ENCODE results near the gene FAM219B. TPM values are rescaled to one million over a fixed set of nuclear protein-coding genes. Genes with fewer than 3 reads are reported as not detected.

FAM219B gene
- total and polyA plus RNA-seq, 2 donors = 25.5 to 28.0 TPM

DNA sequence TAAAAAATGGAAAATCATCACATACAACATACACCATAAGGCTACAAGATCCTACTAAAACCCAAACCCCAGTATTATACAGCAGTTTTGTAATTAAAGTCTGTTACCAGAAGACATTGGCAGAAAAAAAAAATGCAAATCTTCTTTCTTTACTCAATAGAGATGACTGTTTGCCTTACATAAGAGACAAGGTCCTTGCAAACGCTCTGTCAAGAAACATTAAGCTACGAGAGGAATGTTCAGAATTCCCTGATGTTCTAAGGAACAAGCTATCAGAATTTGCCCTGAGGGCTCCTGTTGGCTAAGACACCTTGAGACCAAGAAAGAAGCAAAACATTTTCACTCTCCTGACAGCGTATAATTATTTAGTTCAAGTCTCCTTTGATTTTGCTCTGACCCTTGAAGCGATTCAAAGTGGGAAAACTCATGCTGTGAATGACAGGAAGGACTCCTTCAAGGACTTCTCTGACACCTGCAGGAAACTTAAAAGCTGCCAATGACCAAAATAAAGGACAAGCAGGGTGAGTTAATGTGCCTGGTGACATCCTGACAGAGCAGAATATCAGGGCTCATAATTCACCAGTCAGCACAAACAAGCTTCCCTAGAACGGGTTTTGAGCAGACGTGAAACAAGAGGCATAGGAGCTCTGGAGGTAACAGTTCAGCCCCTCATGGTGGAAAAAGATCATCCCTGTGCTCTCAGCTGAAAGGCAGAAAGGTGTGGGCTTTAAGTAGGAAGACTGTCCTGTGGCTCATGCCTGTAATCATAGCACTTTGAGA is 36.0 kb downstream of the FAM219B start:
- no peaks in the 10 kb centered on the region for H3K27me3 ChIP-seq (ENCODE audit: control insufficient read depth in 2 of 2, insufficient read depth in 1 of 2, low read length in 1 of 2)
- H3K9me3 ChIP-seq (ENCODE audit: control insufficient read depth in 2 of 2, insufficient read depth in 1 of 2, low read length in 1 of 2) = peaks cover 2 to 5% of the 10 kb centered on the region in 2 donors
- DNase-seq (ENCODE audit: low read depth in 6 of 9, low spot score in 9 of 9) = no peak
- peaks cover 13 to 17% of the 10 kb centered on the region in 2 donors for H3K36me3 ChIP-seq (ENCODE audit: control insufficient read depth in 2 of 2, insufficient read depth in 2 of 2, low read length in 1 of 2)
- H3K27ac ChIP-seq (ENCODE audit: low read depth in 1 of 2, low read length in 1 of 2) = peak overlapping the region in 1 of 2 donors; percentile 42
- 19% methylated on average over 6 of the region's 6 CpGs for WGBS
- peaks cover 29 to 46% of the 10 kb centered on the region in 2 donors for H3K4me1 ChIP-seq (ENCODE audit: control insufficient read depth in 2 of 2, insufficient read depth in 2 of 2, low read length in 2 of 2)
- H3K4me3 ChIP-seq (ENCODE audit: low read length in 2 of 2) = peak overlapping the region in 1 of 2 donors; percentile 7

DNA sequence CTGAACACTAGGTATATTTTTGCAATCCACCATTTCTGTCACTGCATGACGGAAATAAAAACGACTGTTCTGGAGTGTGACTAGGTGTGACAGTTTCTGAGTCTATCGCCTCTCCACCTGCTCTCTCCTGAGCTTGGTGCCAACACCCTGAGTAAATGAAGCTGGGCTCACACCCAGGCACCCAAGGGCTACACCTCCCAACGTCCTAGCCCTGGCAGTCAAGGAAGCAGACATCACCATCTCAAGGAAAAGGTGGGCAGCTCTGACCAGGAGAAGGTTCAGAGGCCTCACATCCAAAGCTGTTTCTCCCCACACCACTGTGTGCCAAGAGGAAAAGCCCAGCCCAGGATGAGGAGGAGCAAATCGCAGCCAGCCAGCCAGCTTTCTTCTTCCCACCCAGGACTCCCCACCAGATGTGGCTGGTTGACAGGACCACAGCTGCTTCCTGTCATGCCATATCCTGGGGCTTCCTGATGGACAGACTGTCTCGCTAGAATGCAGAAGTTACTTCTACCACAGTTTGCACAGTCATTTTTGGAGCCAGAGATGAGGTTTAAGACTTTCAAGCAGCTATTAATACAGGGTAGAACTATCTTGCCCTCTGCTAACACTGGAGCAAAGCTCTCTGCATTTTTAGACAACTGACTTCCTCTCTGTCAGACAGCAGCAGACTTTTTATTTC is 36.8 kb downstream of the FAM219B start:
- Histone ChIP-seq H3K27ac (ENCODE audit: low read depth in 1 of 2, low read length in 1 of 2) (peak overlapping the region; percentile 46 to 48), H3K4me1 (ENCODE audit: control insufficient read depth in 2 of 2, insufficient read depth in 2 of 2, low read length in 2 of 2) (peaks cover 29 to 46% of the 10 kb centered on the region in 2 donors), H3K9me3 (ENCODE audit: control insufficient read depth in 2 of 2, insufficient read depth in 1 of 2, low read length in 1 of 2) (peaks cover 2 to 5% of the 10 kb centered on the region in 2 donors), H3K36me3 (ENCODE audit: control insufficient read depth in 2 of 2, insufficient read depth in 2 of 2, low read length in 1 of 2) (peaks cover 13 to 17% of the 10 kb centered on the region in 2 donors), H3K4me3 (ENCODE audit: low read length in 2 of 2) (no peak overlapping the region), H3K27me3 (ENCODE audit: control insufficient read depth in 2 of 2, insufficient read depth in 1 of 2, low read length in 1 of 2) (no peaks in the 10 kb centered on the region)
- DNase-seq (ENCODE audit: low read depth in 6 of 9, low spot score in 9 of 9) = peak in 1 of 9 donors; percentile 47
- WGBS = 17% methylated on average over 6 of the region's 6 CpGs

DNA sequence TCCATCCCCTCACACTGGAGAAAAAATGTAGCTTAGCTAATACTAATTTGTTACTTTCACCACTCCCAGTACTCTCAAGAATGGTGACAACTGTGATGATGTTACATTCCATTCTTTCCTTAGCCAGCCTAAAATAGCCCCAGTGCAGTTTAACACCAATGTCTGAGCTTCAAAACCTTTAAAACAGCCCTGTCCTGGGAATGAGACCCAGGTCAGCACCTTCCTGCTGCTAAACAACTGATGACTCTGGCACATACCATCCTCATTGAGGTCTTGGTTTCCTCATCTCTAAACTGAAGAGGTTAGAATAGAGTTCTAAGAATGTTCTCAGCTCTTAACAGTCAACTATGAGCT is 37.3 kb downstream of the FAM219B start:
- H3K27ac ChIP-seq (ENCODE audit: low read depth in 1 of 2, low read length in 1 of 2) = peak overlapping the region in 1 of 2 donors; percentile 46
- peaks cover 2 to 5% of the 10 kb centered on the region in 2 donors for H3K9me3 ChIP-seq (ENCODE audit: control insufficient read depth in 2 of 2, insufficient read depth in 1 of 2, low read length in 1 of 2)
- H3K4me1 ChIP-seq (ENCODE audit: control insufficient read depth in 2 of 2, insufficient read depth in 2 of 2, low read length in 2 of 2) = peaks cover 29 to 46% of the 10 kb centered on the region in 2 donors
- H3K27me3 ChIP-seq (ENCODE audit: control insufficient read depth in 2 of 2, insufficient read depth in 1 of 2, low read length in 1 of 2) = no peaks in the 10 kb centered on the region
- peaks cover 16 to 17% of the 10 kb centered on the region in 2 donors for H3K36me3 ChIP-seq (ENCODE audit: control insufficient read depth in 2 of 2, insufficient read depth in 2 of 2, low read length in 1 of 2)
- DNase-seq (ENCODE audit: low read depth in 6 of 9, low spot score in 9 of 9) = no peak
- H3K4me3 ChIP-seq (ENCODE audit: low read length in 2 of 2) = no peak overlapping the region

DNA sequence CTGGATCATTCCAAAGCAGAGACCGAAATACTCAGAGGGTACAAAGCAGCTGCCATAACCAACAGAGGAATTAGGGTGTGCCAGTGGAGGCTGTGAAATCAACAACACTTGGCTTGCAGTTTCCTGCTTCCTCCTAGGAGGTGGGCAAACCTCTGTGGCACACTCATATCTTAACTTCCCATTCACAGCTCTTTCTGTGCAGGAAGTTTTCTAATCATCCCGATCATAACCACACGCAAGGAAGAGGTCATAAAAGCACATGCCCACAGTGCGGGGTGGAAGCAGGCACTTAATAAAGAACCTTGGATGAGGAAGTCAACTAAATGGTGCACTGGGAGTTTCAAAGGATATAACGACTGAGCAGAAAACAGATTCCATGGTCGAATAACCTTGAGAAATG is 38.6 kb downstream of the FAM219B start:
- H3K27me3 ChIP-seq (ENCODE audit: control insufficient read depth in 2 of 2, insufficient read depth in 1 of 2, low read length in 1 of 2) = no peaks in the 10 kb centered on the region
- peak in 1 of 9 donors; percentile 19 for DNase-seq (ENCODE audit: low read depth in 6 of 9, low spot score in 9 of 9)
- WGBS = 26% methylated on average over 6 of the region's 6 CpGs
- peaks cover 17% of the 10 kb centered on the region in 2 donors for H3K36me3 ChIP-seq (ENCODE audit: control insufficient read depth in 2 of 2, insufficient read depth in 2 of 2, low read length in 1 of 2)
- peaks cover 2 to 5% of the 10 kb centered on the region in 2 donors for H3K9me3 ChIP-seq (ENCODE audit: control insufficient read depth in 2 of 2, insufficient read depth in 1 of 2, low read length in 1 of 2)
- peak overlapping the region in 1 of 2 donors; percentile 7 for H3K27ac ChIP-seq (ENCODE audit: low read depth in 1 of 2, low read length in 1 of 2)
- no peak overlapping the region for H3K4me3 ChIP-seq (ENCODE audit: low read length in 2 of 2)
- H3K4me1 ChIP-seq (ENCODE audit: control insufficient read depth in 2 of 2, insufficient read depth in 2 of 2, low read length in 2 of 2) = peaks cover 29 to 40% of the 10 kb centered on the region in 2 donors

DNA sequence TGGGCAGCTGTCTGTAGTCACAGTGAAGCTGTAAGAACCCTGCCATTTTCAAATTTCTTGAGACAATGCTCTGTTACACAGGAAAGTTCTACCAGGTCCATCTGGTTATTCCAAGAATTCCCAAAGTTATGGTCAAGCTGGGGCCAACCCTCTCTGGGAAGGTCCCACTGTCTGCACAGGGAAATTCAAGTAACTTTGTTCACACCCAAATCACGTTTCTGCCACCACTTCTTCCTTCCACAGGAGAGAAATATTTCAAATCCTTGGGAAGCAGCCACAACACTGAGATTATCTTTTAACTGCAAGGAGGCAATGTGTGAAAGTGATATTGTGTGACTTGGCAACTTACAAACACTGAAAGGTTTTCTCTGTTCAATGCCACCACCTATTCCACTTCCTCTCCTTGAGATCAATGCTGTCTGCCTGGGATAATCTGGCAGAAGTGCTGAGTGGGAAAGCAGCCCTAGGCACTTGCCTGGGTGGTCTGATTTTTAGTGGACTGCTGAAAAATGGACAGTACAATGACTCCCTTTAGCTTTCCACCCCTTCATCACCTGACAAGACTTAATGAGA is 39.1 kb downstream of the FAM219B start:
- 90% methylated on average over 1 of the region's 1 CpG for WGBS
- H3K27ac ChIP-seq (ENCODE audit: low read depth in 1 of 2, low read length in 1 of 2) = peak overlapping the region in 1 of 2 donors; percentile 7
- H3K4me3 ChIP-seq (ENCODE audit: low read length in 2 of 2) = no peak overlapping the region
- peaks cover 29 to 39% of the 10 kb centered on the region in 2 donors for H3K4me1 ChIP-seq (ENCODE audit: control insufficient read depth in 2 of 2, insufficient read depth in 2 of 2, low read length in 2 of 2)
- DNase-seq (ENCODE audit: low read depth in 6 of 9, low spot score in 9 of 9) = no peak
- H3K36me3 ChIP-seq (ENCODE audit: control insufficient read depth in 2 of 2, insufficient read depth in 2 of 2, low read length in 1 of 2) = peaks cover 17% of the 10 kb centered on the region in 2 donors
- no peaks in the 10 kb centered on the region for H3K27me3 ChIP-seq (ENCODE audit: control insufficient read depth in 2 of 2, insufficient read depth in 1 of 2, low read length in 1 of 2)
- peaks cover 2 to 5% of the 10 kb centered on the region in 2 donors for H3K9me3 ChIP-seq (ENCODE audit: control insufficient read depth in 2 of 2, insufficient read depth in 1 of 2, low read length in 1 of 2)

DNA sequence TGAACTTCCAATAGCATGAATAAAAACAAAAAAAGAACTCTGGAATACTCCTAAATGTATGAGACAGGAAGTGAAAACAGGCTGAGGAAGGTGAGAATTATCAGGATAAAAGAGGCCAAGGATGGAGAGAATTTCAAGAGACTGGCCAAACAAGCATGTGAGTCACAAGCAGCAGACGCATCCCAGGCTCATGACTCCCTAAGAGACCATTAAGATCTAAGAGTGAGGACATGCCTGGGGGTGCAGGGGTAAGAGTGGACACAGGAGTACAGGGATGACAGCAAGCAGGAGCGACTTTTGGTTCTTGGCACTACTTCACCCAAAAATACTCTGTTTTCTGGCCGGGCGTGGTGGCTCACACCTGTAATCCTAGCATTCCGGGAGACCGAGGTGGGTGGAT is 40.6 kb downstream of the FAM219B start:
- Histone ChIP-seq H3K9me3 (ENCODE audit: control insufficient read depth in 2 of 2, insufficient read depth in 1 of 2, low read length in 1 of 2) (peaks cover 2 to 5% of the 10 kb centered on the region in 2 donors), H3K4me1 (ENCODE audit: control insufficient read depth in 2 of 2, insufficient read depth in 2 of 2, low read length in 2 of 2) (peaks cover 23 to 27% of the 10 kb centered on the region in 2 donors), H3K27ac (ENCODE audit: low read depth in 1 of 2, low read length in 1 of 2) (no peak overlapping the region), H3K36me3 (ENCODE audit: control insufficient read depth in 2 of 2, insufficient read depth in 2 of 2, low read length in 1 of 2) (peaks cover 17 to 18% of the 10 kb centered on the region in 2 donors), H3K4me3 (ENCODE audit: low read length in 2 of 2) (no peak overlapping the region), H3K27me3 (ENCODE audit: control insufficient read depth in 2 of 2, insufficient read depth in 1 of 2, low read length in 1 of 2) (no peaks in the 10 kb centered on the region)
- no peak for DNase-seq (ENCODE audit: low read depth in 6 of 9, low spot score in 9 of 9)
- WGBS = 95% methylated on average over 6 of the region's 6 CpGs

DNA sequence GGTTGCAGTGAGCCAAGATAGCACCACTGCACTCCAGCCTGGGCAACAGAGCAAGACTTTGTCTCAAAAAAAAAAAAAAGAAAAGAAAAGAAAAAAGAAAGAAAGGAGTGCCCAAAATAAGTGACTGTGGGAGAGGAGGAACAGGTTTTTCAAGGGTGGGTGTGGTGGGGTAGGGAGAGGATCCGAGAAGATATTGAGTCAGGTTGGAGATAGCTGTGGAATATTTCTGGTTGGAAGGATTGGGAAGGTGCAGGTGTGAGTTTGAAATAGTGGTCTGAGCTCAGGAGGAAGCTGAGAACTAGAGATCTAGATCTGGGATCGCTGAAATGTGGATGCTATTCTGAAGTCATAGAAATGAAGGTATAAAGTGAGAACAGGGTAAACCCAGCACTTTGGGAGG is 41.3 kb downstream of the FAM219B start:
- WGBS = 88% methylated on average over 2 of the region's 2 CpGs
- peaks cover 16 to 20% of the 10 kb centered on the region in 2 donors for H3K4me1 ChIP-seq (ENCODE audit: control insufficient read depth in 2 of 2, insufficient read depth in 2 of 2, low read length in 2 of 2)

DNA sequence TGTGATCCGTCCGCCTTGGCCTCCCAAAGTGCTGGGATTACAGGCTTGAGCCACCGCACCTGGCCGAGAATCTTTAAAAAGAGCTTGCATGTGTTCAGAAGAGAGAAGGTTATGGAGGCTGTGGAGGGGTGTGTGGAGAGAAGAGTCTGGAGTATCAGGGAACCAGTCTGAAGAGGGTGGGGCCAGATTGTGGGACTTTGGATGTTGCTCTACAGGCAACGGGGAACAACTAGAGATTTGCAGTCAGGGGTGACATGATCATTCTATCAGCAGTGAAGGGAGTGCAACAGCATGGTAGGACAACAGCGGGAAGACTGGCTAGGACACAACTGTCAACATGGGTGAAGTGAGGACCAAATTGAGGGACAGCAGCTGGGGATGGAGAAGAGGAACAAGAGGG is 42.4 kb downstream of the FAM219B start:
- no peak for DNase-seq (ENCODE audit: low read depth in 6 of 9, low spot score in 9 of 9)
- Histone ChIP-seq H3K27ac (ENCODE audit: low read depth in 1 of 2, low read length in 1 of 2) (no peak overlapping the region), H3K9me3 (ENCODE audit: control insufficient read depth in 2 of 2, insufficient read depth in 1 of 2, low read length in 1 of 2) (peaks cover 0 to 5% of the 10 kb centered on the region in 2 donors), H3K4me1 (ENCODE audit: control insufficient read depth in 2 of 2, insufficient read depth in 2 of 2, low read length in 2 of 2) (peaks cover 8 to 18% of the 10 kb centered on the region in 2 donors), H3K4me3 (ENCODE audit: low read length in 2 of 2) (no peak overlapping the region), H3K27me3 (ENCODE audit: control insufficient read depth in 2 of 2, insufficient read depth in 1 of 2, low read length in 1 of 2) (no peaks in the 10 kb centered on the region), H3K36me3 (ENCODE audit: control insufficient read depth in 2 of 2, insufficient read depth in 2 of 2, low read length in 1 of 2) (peaks cover 12 to 20% of the 10 kb centered on the region in 2 donors)
- 96% methylated on average over 6 of the region's 6 CpGs for WGBS

More for the DNA sequence above, 41.3 kb downstream of the FAM219B start:
- no peak overlapping the region for H3K4me3 ChIP-seq (ENCODE audit: low read length in 2 of 2)
- no peak for DNase-seq (ENCODE audit: low read depth in 6 of 9, low spot score in 9 of 9)
- H3K27me3 ChIP-seq (ENCODE audit: control insufficient read depth in 2 of 2, insufficient read depth in 1 of 2, low read length in 1 of 2) = no peaks in the 10 kb centered on the region
- H3K9me3 ChIP-seq (ENCODE audit: control insufficient read depth in 2 of 2, insufficient read depth in 1 of 2, low read length in 1 of 2) = peaks cover 2 to 5% of the 10 kb centered on the region in 2 donors
- peaks cover 14 to 19% of the 10 kb centered on the region in 2 donors for H3K36me3 ChIP-seq (ENCODE audit: control insufficient read depth in 2 of 2, insufficient read depth in 2 of 2, low read length in 1 of 2)
- H3K27ac ChIP-seq (ENCODE audit: low read depth in 1 of 2, low read length in 1 of 2) = no peak overlapping the region
